GM12872 (cell line): ENCODE data around the gene KLF16.

Experiments
- CTCF ChIP-seq: IDR thresholded peaks from 3 replicates; pipeline ENCODE4 v1.5.1; 2011; ENCODE audit warnings: low read depth, mild to moderate bottlenecking, low read length, moderate library complexity; ENCODE audit not compliant: insufficient read depth

KLF16 gene

GRCh38 chr19:1874554-1875185 lies 11.3 kb upstream of the KLF16 start:
- no peak for TF ChIP-seq CTCF

- TF ChIP-seq CTCF = no peak
These were observed 10.4 kb upstream of the KLF16 start for GRCh38 chr19:1873524-1874473.

GRCh38 chr19:1872807-1873523 lies 9.6 kb upstream of the KLF16 start:
- no peak for TF ChIP-seq CTCF

GRCh38 chr19:1871630-1872029 lies 8.3 kb upstream of the KLF16 start:
- no peak for TF ChIP-seq CTCF

- TF ChIP-seq CTCF = no peak
These were observed 7.8 kb upstream of the KLF16 start for GRCh38 chr19:1871140-1871597.

- TF ChIP-seq CTCF = no peak
These were observed 5.6 kb upstream of the KLF16 start for GRCh38 chr19:1868971-1869370.

- no peak for TF ChIP-seq CTCF
These were observed 4.0 kb upstream of the KLF16 start for GRCh38 chr19:1867349-1867724.
